Islet precursor cell (in vitro differentiated cells): Measurements from ENCODE around the gene NDUFS7.

ENCODE experiments used
- DNase-seq: peaks from one replicate; pipeline ENCODE4 v3.0.0-alpha.2; 2018

NDUFS7 gene

DNA sequence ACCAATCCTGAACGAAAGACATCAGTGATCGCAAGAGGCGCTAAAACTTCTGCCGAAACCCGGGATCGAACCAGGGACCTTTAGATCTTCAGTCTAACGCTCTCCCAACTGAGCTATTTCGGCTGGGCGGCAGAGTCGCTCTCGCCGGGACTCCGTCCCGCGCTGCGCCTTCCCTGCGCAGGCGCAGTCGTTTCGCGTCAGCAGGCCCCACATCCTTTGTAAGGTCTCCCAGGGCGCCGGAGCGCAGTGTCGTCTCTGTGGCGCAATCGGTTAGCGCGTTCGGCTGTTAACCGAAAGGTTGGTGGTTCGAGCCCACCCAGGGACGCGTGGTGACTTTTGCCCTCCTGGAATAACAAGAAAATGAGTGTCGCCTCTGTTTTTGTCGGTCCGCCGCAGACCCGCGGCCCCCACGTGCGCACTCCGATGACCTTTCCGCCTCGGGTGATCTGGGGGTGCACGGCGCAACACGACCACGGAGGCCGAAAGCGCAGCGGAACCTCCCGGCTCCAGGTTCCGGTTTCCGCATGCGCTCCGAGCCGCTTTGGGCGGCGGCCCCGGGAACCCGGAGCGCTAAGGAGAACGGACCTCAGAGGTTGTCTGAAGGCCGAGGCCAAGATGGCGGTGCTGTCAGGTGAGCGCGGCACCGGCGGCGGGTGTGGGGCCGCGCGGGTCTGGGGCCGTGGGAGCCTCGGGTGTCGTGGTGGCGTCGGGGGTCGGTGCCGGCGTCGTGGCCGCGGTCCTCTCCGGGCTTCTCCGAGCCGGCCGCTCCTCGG lies at the start of gene NDUFS7:
Gene NDUFS7 (plus strand): TSS at position 596 of the 773 bp plus-strand sequence. CDS start 20 bp downstream, at position 616.
- DNase-seq = peak; percentile 91

DNA sequence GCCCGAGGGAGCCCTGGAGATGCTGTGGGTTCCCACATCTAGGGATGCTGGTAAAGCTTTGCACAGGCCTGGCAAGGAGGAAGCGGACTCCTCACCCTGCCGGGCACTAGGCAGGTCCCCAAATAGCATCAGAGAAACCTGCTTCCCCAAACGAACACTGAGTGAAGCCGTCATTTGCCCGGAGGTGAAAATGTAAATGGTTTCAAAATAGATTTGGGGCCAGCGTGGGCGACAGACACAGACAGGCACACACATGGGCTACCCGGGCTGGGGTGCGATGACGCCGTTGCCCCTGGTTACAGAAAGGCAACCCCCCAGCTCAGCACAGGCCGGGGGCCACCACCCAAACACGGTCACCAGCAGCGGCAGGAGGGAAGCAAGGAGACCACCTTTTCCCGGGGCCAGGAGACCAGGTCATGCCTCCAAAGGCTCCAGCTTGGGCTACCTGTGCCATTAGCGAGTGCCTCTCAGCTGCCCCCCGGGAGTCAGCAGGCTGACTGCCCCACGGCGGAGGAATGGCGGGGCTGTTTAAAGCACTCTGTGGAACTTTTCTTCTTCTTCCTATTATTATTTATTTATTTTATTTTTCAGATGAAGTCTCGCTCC lies 47.5 kb upstream of the NDUFS7 start:
- DNase-seq = no peak

- DNase-seq = no peak
These were observed 42.8 kb upstream of the NDUFS7 start for GRCh38 chr19:1340681-1341469.

- DNase-seq = no peak
These were observed 40.7 kb upstream of the NDUFS7 start for GRCh38 chr19:1343041-1343440.

DNA sequence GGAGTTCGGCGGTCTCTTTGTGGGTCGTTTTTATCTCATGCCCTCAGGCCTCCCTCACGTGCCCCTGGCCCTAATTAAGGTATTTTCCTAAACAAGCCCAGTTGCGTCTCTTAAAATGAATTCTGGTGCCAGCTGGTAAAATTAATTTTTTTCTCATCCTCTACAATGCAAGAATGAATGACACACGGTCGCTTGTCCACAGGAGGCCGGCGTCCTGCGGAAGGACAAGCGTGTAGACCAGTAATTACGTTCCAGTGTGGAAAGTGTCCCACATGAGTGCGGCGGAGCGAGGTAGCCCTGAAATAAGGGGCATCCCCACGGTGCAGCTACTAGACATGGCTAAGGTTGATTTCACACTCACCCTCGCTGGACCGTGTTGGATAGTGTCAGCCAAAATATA lies 34.5 kb upstream of the NDUFS7 start:
- no peak for DNase-seq

DNA sequence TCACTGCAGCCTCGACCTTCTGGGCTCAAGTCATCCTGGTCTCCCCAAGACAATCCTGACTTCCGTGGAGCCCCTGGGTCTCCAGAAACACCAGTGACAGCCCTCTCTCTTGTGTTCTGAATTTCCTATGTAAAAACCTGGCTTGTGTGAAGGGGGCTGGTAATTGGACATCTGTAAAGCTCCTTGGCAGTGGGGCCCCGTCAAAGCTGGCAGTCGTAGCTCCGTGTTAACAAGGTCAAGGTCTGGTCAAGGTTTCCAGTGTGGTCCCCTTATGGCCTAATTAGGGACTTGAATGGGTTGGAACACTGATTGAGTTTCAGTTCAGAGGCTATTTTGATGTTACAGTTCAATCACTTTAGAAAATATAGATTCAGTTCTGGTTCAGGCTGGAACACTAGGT lies 32.8 kb upstream of the NDUFS7 start:
- DNase-seq = no peak

GRCh38 chr19:1351381-1351851 lies 32.3 kb upstream of the NDUFS7 start:
- no peak for DNase-seq

- no peak for DNase-seq
These were observed 30.6 kb upstream of the NDUFS7 start for GRCh38 chr19:1353144-1353543.

GRCh38 chr19:1354970-1355567 lies 28.6 kb upstream of the NDUFS7 start:
- DNase-seq = no peak

- DNase-seq = no peak
These were observed 27.9 kb upstream of the NDUFS7 start for GRCh38 chr19:1355568-1356507.

- no peak for DNase-seq
These were observed 27.2 kb upstream of the NDUFS7 start for GRCh38 chr19:1356508-1356865.

DNA sequence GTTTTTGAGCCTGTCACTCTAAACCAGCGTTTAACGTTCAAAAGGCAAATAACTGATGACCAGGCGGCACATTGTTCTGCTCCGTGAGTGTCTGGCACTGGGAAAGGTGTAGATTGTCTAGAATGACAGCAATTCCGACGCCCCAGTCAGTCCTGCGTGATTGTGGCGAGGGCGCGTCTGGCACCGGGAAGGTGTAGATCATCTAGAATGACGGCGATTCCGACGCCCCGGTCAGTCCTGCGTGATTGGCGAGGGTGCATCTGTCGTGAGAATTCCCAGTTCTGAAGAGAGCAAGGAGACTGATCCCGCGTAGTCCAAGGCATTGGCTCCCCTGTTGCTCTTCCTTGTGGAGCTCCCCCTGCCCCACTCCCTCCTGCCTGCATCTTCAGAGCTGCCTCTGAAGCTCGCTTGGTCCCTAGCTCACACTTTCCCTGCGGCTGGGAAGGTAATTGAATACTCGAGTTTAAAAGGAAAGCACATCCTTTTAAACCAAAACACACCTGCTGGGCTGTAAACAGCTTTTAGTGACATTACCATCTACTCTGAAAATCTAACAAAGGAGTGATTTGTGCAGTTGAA lies 26.1 kb upstream of the NDUFS7 start:
- DNase-seq = no peak

- DNase-seq = no peak
These were observed 23.4 kb upstream of the NDUFS7 start for GRCh38 chr19:1360126-1360817.

DNA sequence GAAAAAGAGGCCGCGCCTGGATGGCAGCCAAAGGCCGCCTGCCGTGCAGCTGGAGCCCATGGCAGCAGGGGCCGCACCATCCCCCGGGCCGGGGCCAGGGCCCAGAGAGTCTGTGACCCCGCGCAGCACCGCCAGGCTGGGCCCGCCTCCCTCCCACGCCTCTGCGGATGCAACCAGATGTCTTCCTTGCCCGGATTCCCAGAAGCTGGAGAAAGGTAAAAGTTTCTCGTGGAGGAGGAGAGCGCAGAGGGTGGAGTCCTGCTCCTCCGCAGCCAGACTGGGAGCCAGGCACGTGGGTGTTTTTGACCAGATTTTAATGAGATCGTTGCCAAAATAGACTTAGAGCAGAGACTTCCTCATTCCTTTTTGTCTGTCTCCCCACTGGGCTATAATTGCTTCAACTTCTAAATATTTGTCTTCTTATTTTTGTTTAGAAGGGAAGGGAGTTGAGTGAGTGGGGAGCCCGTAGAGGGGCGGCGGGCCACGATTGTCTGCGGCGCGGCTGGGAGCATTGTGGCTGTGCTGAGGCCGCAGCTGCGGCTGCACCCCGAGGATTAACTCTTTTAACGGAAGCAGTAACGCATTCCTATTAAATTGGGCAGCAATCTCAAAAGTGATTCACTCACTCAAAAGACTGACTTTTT lies 22.8 kb upstream of the NDUFS7 start:
- no peak for DNase-seq

DNA sequence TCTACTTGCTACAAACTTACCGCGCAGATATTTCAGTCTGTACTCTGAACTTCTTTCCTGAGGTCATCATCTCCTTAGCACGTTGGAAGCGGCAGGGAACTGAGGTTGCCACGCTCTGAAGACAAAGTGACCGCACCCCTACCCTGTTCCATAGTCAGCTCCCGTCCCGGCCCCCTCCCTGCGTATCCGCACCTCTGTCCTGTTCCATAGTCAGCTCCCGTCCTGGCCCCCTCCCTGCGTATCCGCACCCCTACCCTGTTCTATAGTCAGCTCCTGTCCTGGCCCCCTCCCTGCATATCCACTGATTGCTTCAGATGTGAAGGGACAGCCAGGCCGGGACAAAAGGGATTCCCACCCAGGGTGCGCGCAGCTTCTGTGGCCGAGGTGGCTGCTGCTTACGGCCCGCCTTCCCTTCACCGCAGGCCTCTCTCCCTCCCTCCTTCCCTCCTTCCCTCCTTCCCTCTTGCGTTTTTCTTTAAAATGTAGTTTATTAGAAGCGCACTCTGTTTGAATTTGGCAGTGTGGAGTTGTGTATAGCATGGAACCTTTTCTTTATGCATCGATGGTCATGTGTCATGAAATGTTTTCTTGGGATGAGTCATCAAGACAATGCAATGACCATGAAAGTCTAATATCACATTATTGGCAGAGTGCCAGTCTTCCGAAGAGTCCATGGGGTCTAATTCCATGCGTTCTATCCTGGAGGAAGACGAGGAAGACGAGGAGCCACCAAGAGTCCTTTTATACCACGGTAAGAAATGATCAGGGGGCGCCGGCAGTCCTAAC lies 21.9 kb upstream of the NDUFS7 start:
- no peak for DNase-seq

DNA sequence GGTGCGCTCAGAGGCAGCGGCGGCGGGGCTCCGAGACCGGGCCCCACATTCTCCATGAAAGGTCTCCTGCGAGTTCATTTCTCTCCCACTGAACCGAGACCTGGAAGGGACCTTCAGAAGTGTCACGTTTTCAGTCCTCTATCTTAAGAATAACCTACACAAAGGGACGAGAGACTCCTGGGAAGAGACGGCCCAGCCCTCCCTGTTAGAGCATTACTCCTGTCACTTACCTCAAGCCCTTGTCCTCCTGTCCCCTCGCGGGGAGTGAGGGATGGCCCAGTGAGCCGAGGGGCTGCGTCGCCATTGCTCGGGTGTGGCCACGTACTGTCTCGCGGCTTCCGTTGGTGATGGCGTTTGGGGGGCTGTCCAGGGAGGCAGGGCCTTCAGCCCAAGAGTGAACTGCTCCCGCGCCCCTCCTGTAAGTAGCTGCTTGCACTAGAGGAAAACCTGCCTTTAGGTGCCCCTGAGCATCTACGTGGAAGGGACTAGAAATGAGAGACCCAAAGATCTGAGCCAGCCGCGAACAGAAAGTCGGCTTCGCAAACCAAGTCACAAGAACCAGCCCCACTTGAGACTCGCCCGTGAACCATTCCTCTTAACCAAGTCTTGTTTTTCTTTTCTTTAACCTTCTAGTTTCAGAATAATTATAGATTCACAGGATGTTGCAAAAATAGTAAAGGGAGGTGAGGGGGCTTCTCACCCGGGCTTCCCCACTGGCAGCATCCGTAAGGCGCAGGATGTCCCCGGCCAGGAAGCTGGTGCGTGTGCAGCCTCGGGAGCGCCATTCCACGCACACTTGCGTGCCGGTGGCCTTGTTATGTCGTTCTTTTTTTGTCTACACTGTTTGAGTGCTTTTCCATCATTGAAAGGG lies 21.1 kb upstream of the NDUFS7 start:
- no peak for DNase-seq

- no peak for DNase-seq
These were observed 20.1 kb upstream of the NDUFS7 start for GRCh38 chr19:1363599-1363998.

DNA sequence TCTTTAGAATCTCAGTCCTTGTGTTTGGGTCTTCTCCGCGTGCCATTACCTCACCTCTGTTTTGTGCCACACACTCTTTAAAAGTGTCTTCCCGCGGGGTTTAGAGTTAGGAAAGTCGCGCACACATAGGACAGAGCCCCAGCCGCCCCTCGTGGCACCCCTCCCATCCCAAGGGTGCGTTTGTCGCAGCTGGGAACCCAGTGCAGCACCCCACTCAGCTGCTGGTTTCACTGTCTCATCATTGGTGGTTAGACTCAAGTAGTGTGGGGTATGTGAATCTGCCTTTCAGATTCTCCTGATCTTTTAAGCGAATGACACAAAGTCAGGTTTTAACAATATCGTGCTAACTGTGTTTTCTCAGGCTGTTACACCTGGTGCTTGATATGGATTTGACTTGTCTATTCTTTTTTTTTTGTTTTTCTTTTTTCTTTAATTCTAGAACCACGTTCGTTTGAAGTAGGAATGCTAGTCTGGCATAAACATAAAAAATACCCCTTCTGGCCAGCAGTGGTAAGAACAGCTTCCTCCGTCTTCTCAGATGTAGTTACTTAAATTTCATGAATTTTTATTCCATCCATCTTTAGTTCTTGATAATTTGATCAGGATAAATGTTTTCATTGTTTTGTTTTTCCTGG lies 19.5 kb upstream of the NDUFS7 start:
- DNase-seq = no peak
